GM12873 (cell line): ENCODE measurements around the gene SLC2A5.

ENCODE experiments used
- CTCF ChIP-seq: IDR thresholded peaks from 2 replicates; pipeline ENCODE4 v1.5.1; 2012; ENCODE audit warnings: low read depth, mild to moderate bottlenecking, moderate library complexity, low read length, control low read depth; ENCODE audit not compliant: insufficient read depth; ENCODE audit errors: missing control alignments

The SLC2A5 gene

GRCh38 chr1:9028921-9029705 is 40.3 kb downstream of the SLC2A5 start:
- no peak for TF ChIP-seq CTCF

- no peak for TF ChIP-seq CTCF
Measured at GRCh38 chr1:9027307-9027706, 42.1 kb downstream of the SLC2A5 start.

GRCh38 chr1:9025449-9025848 is 44.0 kb downstream of the SLC2A5 start:
- no peak for TF ChIP-seq CTCF

GRCh38 chr1:9024837-9025236 is 44.6 kb downstream of the SLC2A5 start:
- TF ChIP-seq CTCF: no peak

- no peak for TF ChIP-seq CTCF
Measured at GRCh38 chr1:9022773-9023172, 46.7 kb downstream of the SLC2A5 start.

GRCh38 chr1:9020305-9020704 is 49.1 kb downstream of the SLC2A5 start:
- TF ChIP-seq CTCF: no peak

- TF ChIP-seq CTCF: no peak
Measured at GRCh38 chr1:9019896-9020295, 49.5 kb downstream of the SLC2A5 start.
